Kidney glomerular epithelial cell (primary cell): ENCODE data around the gene CLN6.
"Not testable (repeated sequence)": the region's sequence is repeated elsewhere in the genome, so short reads cannot be mapped to it uniquely, and the experiment has no call there.

ENCODE experiments used
- DNase-seq: peaks from one replicate; lab custom pipeline; 2025; lab: John Stamatoyannopoulos, UW

Gene CLN6

DNA sequence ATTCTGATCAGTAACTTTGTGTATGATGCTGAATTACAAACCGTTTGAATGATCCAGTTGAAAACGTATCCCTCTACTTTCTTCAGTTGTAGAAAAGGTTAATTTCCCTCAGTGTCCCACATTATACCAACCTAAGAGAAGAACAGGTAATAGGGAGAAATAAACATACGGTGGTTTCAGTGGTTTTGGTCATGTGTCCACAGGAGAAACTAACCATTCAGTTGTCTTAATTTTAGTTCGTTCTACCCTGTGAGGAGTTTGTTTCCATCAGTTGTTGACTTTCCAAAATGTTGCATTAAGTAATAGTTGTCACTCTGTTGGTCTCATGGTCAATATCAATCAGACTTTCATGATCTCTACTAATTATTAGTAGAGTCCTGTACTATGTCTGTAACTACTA lies 39.5 kb downstream of the CLN6 start:
- no peak for DNase-seq

DNA sequence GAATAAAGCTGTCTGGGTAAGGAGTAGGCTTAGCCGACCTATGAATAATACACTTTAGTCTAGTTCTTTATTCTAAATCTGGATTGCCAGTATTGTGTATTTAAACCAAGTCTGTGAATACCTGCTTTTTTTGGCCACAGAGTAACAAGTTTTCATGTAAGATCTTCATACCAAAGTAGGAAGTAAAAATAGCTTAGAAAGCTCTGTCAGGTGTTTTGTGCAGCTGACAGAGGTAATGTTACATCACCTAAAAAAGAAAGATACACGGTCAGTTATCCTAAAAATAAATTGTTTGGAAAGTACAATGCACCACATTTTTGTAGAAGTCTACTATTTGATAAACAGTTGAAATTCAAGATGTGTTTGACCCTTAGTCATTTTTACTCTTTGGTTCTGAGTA lies 40.9 kb downstream of the CLN6 start:
- DNase-seq: no peak

DNA sequence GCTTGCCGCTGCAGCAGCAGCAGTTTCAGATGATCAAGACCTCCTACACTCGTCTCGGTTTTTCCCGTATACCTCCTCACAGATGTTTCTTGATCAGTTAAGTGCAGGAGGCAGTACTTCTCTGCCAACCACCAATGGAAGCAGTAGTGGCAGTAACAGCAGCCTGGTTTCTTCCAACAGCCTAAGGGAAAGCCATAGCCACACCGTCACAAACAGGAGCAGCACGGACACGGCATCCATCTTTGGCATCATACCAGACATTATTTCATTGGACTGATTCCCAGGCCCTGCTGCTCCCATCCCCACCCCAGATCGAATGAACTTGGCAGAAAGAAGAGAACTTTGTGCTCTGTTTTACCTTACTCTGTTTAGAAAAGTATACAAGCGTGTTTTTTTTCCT lies 42.0 kb downstream of the CLN6 start:
- DNase-seq: no peak

DNA sequence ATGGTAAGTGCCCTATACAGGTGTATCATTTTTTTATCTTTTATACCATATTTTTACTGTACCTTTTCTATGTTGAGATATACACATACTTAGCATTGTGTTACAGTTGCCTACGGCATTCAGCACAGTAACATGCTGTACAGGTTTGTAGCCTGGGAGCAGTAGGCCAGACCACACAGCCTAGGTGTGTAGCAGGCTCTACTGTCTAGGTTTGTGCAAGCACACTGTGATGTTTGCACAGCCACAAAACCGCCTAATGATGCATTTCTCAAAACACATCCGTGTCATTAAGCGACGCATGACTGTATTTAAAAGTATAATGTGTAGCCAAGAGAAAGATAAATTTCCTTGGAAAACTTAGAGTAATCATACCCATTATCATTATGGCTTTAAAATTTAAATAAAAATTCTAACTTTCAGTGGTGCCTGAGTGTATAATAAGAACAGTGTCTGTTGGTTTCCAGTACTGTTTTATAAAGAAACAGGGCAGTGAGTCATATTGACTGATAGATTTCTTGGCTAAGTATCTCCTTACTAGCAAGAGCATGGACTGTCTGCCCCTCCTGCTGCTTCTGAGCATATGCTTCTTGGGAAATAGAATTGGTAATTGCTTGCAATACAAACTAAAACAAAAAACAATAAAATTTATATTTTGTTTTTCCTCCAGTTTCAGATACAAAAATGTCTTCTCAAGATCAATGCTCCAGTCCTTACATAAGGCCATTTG lies 42.7 kb downstream of the CLN6 start:
- DNase-seq: no peak

DNA sequence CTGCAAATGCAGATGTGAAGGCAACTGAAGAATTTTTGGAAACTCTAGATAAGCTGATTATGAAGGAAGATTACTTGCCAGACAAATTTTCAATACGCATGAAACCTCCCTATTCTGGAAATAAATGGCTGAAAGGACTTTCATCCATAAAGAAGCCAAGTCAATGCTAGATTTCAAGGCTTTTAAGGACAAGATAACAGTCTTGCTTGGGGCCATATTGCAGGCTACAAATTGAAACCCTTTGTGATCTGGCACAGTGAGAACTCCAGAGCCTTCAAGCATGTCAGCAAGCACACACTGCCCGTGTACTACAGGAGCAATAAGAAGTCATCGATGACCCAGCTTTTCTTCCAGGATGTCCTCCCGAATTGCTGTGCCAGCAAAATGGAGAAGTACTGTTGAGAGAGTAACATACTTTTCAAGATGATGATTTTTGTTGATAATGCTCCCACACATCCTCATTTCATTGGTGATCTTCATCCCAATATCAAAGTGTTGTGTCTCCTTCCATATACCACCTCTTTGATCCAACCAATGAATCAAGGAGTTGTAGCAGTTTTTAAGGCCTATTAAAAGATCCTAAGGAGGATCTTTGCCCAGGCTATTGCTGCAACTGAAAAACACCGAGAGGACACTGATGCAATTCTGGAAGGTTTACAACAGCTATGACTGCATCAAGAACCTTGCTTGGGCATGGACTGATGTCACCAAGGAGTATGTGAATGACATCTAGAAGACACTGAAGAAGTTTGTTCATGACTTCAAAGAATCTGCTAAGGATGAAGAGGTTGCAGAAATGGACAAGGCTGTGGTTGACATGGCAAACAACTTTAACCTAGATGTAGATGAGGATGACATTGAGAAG lies 44.7 kb downstream of the CLN6 start:
- no peak for DNase-seq

DNA sequence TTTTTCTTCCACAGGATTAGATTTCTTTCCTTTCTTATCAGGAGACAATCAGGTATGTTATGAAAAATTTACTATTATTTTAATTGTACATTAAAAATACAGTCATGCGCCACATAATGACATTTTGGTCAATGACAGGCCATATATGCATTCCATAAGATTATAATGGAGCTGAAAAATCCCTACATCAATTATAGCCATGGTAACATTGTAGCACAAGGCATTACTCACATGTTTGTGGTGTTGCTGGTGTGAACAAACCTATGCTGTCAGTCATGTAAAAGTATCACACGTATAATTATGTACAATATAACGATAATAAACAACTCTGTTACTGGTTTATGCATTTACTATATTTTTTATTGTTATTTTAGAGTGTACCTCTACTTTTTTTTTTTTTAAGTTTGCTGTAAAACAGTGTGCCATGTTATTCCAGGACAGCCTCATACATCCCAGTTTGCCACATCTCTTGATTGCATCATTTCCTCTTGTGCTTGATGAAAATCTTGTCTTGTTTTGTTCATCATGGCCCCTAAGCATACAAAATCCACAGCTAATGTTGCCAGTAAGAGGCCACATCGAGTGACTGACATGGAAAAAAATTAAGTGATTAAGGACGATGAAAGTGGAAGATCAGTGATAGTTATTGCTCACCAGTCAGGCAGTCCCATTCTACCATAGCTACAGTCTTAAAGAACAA lies 45.8 kb downstream of the CLN6 start:
- DNase-seq: no peak

DNA sequence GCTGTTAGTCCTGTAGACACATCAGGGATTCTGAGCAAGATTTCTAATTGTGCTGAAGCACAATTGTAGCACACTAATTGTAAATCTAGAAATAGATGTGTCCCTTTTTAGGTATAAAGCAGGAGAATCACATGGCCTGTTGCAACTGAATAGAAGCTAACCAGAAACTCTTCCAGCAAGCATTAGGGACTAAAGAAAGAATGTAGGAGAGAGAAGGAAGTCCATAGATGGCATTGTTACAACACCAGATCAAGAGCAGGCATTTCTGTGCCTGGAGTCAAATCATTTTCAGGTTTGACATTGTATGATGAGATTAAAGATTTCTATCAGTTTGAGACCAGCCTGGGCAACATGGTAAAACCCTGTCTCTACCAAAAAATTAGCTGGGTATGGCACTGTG lies 51.8 kb downstream of the CLN6 start:
- no peak for DNase-seq

DNA sequence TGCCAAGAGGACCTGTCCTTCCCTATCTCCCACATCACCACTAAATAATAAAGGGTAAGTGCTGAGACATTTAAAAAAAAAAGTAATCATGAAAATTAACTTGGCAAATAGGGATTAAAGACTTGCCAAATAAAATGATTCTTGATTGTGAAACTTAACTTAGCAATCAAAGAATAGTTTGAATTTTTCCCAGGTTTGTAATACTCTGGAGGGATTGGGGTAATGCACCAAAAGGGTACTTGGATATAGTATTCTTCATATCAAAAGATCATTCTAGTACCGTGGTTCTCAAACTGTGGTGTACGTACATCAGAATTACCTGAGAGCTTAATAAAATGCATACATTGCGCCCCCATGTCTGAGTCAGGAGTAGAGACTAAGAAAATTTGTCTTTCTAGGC lies 52.9 kb downstream of the CLN6 start:
- DNase-seq: no peak

DNA sequence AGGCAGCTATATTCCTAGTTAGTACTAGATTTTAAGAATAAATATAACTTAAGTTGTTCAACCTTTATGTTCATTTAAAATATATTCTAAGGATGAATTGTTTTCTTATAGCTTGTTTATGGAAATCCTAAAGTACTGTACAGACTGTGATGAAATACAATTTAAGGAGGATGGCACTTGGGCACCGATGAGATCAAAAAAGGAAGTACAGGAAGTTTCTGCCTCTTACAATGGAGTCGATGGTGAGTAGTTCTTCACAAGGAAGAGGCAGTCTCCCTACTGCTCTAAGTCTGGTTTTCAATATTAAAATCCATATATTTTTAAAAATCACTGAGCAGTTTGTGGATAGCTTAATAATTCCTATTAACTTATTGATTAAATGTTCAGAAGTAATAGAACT lies 54.0 kb downstream of the CLN6 start:
- DNase-seq: no peak

DNA sequence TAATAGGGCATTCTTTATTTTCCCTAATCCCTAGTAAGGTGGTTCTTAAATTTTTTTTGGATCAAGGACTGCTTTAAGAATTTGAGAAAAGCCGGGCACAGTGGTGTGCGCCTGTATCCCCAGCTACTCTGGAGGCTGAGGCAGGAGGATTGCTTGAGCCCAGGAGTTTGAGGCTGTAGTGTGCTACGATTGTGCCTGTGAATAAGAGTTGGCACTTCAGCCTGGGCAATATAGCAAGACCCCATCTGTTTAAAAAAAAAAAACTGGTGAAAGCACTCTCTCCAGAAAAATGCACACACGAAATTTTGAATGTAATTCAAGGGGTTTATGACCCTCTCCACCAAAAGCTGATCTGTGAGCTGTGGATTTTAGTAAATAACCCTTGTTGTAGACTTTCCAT lies 56.4 kb downstream of the CLN6 start:
- no peak for DNase-seq

DNA sequence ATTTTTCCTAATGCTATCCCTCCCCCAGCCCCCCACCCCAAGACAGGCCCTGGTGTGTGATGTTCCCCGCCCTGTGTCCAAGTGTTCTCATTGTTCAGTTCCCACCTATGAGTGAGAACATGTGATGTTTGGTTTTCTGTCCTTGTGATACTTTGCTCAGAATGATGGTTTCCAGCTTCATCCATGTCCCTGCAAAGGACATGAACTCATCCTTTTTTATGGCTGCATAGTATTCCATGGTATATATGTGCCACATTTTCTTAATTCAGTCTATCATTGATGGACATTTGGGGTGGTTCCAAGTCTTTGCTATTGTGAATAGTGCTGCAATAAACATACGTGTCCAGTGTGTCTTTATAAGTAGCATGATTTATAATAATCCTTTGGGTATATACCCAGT lies 57.5 kb downstream of the CLN6 start:
- DNase-seq: not testable (repeated sequence)

DNA sequence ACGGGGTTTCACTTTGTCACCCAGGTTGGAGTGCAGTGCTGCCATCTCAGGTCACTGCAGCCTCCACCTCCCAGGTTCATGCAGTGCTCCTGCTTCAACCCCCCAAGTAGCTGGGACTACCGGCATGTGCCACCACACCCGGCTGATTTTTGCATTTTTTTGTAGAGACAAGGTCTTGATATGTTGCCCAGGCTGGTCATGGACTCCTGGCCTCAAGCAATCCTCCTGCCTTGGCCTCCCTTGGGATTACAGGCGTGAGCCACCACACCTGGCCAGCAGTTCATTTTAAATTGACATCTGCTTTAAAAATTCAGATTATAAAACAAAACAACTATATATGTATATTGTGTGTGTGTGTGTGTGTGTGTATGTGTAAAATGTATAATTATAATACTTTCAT lies 62.7 kb downstream of the CLN6 start:
- DNase-seq: no peak

DNA sequence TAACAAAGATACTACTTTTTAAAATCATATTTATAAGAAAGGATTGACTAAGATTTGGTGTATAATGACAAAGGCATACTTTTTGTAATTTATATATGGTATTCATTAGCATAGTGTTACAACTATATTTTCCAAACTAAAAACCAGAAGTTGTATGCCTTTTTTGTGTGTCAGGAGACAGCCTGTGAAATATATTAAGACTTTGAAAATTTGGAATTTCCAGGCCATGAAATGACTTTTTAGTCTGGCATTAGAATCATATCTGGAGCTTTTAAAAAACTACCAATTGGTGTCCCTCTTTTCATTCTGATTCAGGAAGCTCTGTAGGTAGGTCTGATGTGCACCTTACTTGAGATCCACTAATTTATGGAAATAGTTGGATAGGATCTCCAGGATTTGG lies 66.3 kb downstream of the CLN6 start:
- DNase-seq: no peak

DNA sequence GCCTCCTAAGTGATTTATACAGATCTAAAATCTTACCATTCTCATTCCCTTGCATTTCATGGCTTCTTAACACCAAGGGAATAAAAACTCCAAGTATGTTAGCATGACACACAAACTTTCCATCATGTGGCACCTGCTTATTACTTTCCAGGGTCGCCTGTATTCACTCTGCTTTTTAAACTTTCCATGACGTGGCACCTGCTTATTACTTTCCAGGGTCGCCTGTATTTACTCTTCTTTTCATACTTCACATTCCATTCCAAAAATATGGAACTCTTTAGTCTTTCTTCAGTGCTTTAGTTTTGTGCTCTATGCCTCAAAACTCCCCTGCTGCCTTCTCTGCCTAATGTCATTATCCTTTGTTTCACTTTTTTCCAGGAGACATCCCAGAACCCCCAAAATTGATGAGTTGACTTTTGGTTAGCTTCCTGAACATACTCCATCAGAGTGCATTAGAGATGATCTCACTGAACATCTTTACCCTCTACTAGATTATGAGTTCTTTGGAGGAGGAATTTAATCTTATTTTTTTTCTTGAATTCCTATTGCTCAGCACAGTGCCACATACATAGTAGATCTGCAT lies 71.4 kb downstream of the CLN6 start:
- DNase-seq: no peak

DNA sequence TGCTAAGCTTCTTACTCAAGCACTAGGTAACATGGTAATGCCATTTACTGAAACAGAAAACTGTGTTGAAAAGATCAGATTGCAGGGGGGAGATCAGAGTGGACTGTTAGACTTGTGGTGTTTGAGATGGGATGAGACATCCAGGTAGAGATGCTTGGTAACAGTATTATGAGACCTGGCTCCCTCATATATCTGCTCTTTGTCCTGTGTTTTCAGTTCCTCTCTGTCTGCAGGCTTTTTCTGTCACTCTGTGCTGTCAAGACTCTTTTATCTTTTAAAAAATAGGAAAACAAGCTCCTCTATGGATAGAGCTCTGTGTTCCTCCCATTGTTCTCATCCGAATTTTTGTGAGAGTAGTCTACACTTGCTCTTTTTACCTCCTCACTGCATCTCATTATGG lies 72.5 kb downstream of the CLN6 start:
- DNase-seq: no peak
